GM19467 (cell line): Measurements from ENCODE around the gene ANKRD55.
"Not testable (repeated sequence)": the region's sequence is repeated elsewhere in the genome, so short reads cannot be mapped to it uniquely, and the experiment has no call there.

ENCODE experiments used
- ATAC-seq: cut with Tn5 transposase; IDR thresholded peaks from one replicate; pipeline ENCODE4 v1.9.1; 2021; ENCODE audit warnings: mild to moderate bottlenecking, moderate library complexity; ENCODE audit not compliant: unreplicated experiment

ANKRD55 gene

DNA sequence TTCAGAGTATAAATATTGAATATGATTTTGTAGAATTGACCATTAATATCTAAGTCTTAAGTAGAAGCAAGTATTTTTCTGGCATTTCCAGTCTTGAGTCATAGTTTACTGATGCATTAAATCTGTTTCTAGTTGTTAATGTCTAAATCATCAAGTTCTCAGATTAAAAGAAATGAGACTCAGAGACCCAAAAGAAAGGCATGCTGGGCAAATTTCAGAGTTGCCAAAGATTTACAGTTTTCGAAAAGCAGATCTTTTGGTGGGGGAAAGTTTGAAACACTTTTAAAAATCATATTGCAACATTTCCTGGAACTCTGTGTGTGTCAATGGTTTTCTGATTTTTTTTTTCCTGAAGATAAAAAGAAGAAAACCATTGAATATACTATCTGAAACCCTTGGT lies 60.9 kb downstream of the ANKRD55 start:
- ATAC-seq = no peak

GRCh38 chr5:56170557-56170956 lies 62.6 kb downstream of the ANKRD55 start:
- ATAC-seq = no peak

DNA sequence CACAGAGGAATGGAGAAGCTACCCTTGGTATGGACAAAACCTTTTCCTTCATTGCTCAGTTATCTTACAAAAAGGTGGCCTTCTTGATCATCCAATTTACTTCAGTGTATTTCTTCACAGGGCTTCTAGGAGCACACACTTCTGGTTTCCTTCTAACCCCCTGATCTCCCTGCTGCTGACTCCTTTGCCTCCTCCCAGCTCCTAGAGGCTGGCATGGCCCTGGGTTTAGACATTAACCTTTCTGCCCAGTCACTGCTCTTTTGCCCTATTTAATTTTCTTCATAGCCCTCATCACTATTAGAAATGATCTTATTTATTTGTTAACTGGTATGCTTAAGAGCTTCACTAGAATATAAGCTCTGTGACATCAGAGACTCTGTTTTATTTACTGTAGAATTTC lies 63.2 kb downstream of the ANKRD55 start:
- no peak for ATAC-seq

DNA sequence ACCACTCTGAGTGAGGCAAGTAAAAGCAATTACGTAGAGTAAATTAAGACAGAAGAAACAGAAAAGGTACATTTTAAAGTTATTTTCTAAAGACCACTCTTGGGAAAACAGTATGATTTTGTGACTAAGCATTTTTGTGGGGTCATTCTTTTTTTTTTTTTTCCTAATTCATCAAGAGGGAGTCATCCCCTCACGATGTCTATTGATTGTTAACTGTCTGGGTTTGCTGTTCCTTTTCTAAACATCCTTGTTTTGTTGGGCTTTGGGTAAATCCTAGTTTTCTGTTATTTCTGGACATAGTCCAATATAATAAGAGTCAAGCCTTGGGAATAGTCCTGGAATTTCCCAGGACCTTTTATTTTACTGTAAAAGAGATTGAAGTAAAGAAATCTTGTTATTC lies 63.8 kb downstream of the ANKRD55 start:
- ATAC-seq = no peak

DNA sequence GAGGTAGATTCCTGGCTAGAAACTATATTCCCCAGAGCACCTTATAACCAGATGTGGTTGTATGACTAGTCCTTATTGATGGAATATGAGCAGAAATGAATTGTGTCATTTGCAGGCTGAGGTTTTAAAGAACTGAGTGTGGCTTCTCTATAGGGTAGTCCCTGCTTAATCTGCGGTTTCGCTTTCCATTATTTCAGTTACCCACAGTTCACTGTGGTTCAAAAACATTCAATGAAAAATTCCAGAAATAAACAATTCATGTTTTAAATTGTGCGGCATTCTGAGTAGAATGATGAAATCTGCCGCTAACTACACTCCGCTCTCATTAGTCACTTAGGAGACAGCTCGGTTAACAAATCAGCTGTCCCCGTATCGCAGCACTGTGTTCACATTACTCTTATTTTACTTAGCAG lies 65.1 kb downstream of the ANKRD55 start:
- ATAC-seq = no peak

GRCh38 chr5:56167519-56167918 lies 65.6 kb downstream of the ANKRD55 start:
- no peak for ATAC-seq

- ATAC-seq = no peak
Measured at GRCh38 chr5:56166671-56167385, 66.3 kb downstream of the ANKRD55 start.

- ATAC-seq = no peak
Measured at GRCh38 chr5:56164376-56164775, 68.8 kb downstream of the ANKRD55 start.

DNA sequence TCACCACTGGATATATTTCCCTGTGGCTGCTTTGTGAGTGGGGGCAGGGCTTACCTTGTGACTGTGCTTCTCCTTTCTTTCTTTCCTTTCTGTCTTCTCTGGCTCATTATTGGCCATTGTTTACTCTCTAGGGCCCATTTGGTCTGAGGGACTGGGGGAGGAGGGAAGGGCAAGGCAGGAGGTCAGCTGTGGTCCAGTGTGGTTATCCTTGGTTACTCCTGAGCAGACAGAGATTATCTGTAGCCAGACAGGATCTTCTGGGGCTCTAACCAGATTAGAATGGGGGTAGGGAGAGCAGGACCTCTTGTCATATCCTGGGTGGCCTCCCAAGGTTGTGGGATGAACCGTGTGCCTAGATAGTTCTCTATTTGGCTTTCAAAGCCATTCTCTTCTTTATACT lies 71.2 kb downstream of the ANKRD55 start:
- no peak for ATAC-seq

DNA sequence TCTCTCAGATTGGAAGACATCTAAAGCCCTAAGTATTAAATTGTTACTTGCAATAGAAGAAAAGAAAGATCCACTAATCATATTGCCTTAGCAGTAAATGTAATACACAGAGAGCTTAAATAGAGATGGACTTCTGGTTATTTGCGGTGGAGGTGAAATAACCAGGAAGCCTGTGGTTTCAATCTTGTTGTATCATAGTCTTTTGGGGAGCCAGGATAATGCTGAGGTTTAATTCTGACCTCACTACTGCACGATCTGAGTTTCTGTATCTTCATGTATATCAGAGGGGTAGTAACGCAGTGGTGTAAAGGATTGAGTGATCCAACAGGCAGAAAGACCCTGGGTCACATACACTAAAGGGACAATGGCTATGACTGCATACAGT lies 71.7 kb downstream of the ANKRD55 start:
- no peak for ATAC-seq

GRCh38 chr5:56160723-56161438 lies 72.2 kb downstream of the ANKRD55 start:
- no peak for ATAC-seq

DNA sequence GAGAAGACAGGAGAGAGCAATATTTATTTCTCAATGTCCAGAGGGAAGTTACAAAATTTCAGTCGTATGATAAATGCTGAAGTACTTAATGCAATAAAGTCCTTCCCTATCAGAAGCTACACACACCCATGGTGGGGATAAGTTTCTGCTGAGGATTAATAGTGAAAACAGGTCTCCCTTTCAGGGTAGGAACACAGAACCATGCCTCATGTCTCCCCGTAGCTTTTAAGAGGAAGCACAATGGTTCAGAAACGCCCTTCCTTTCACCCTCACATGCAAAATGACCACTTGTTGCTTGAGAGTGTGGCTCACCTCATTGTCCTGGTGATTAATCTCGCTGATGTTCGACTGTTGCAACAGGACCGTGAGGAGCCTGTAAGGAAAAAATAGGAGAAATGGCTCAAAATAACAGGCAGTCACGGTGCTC lies 73.6 kb downstream of the ANKRD55 start:
- no peak for ATAC-seq

DNA sequence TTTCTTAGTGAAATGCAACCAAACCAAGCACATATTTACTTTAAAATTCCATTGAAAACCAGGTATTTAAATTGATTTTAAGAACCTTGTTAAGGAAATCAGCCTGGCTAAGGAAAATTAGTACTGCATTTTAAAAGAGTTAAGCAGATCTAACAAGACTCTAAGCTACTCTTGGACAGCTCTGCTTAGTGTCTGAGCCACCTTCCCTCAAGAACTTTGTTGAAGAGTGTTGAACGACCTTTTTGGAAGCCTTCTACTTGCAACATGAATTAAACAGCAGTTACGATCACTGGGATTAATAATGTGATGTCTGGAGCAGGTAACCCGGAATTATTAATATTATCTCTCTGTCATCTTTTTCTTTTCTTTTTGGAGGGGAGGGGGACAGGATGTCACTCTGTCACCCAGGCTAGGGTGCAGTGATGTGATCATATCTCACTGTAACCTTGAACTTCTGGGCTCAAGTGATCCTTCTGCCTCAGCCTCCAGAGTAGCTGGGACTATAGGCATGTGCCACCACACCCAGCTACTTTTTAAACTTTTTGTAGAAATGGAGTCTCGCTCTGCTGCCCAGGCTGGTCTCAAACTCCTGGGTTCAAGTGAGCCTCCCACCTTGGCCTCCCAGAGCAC lies 74.7 kb downstream of the ANKRD55 start:
- no peak for ATAC-seq

GRCh38 chr5:56157191-56157621 lies 75.9 kb downstream of the ANKRD55 start:
- not testable (repeated sequence) for ATAC-seq

DNA sequence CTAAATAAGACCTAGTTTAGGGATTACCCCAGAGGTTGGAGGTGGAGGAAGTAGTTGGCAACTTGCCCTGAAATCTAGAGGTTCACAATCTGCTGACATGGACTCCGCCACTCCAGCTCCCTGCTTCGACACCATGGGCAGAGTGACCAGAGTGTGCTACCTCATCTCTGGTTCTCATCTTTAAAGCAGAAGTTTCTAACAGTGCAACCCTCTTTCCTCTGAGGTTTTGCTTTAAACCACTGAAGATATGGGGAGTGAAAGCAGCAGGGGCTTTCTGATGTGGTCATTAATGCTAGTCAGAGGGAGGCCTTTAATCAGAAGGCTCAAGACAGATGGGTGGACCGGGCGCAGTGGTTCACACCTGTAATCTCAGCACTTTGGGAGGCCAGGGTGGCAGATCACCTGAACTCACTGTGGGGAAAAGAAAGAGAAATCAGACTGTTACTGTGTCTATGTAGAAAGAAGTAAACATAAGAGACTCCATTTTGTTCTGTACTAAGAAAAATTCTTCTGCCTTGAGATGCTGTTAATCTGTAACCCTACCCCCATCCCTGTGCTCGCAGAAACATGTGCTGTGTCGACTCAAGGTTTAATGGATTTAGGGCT lies 76.4 kb downstream of the ANKRD55 start:
- peak; percentile 50 for ATAC-seq

DNA sequence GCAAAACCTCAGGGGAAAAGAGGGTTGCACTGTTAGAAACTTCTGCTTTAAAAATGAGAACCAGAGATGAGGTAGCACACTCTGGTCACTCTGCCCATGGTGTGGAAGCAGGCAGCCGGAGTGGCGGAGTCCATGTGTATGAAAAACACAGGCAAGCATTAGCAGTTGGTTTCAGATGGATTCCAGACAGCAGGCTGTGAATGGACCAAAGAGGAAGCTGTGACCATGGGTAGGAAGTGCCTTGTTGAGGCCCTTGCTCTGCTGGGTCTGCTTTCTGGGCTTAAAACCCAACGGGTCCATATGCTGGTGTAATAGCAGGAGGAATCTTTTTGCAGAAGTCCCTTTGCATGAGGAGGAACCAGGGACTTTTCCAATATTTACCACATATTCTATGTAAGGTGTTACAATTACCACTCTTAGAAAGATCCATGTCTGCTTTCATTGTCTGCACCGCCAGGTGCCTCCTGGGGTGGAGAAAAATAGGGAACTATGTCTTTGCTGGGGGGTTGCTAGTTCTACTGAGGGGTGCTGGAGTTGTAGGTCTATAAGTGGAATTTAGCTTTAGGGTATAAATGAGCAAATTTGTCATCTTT lies 77.0 kb downstream of the ANKRD55 start:
- ATAC-seq = no peak

- ATAC-seq = no peak
Measured at GRCh38 chr5:56154732-56155484, 78.2 kb downstream of the ANKRD55 start.

DNA sequence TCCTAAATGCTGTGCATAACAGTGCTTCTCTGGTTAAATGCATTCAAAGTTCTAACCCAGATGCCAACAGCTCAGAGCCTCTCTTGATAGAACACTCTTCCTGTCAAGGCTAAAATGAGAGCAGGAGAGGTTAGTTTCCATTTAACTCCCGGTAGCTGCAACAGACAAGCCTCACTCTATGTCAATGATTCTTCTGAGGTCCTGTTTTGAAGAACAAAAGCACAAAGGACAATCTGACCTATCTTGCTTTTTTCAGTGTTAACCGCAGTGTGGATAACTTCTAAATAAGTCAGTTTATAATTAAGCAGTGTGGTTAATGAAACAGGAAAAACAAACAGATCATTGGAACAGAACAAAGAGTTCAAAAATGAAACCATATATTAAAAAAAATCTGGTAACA lies 80.7 kb downstream of the ANKRD55 start:
- peak; percentile 41 for ATAC-seq

- ATAC-seq = not testable (repeated sequence)
Measured at GRCh38 chr5:56150756-56151155, 82.4 kb downstream of the ANKRD55 start.

- ATAC-seq = peak; percentile 70
Measured at GRCh38 chr5:56148453-56148971, 84.6 kb downstream of the ANKRD55 start.
